GM21423 (cell line): ENCODE data around the gene IFIT3.

ENCODE experiments used
- ATAC-seq: cut with Tn5 transposase; IDR thresholded peaks from one replicate; pipeline ENCODE4 v1.9.1; 2021; ENCODE audit warnings: mild to moderate bottlenecking, moderate library complexity; ENCODE audit not compliant: unreplicated experiment

The IFIT3 gene

DNA sequence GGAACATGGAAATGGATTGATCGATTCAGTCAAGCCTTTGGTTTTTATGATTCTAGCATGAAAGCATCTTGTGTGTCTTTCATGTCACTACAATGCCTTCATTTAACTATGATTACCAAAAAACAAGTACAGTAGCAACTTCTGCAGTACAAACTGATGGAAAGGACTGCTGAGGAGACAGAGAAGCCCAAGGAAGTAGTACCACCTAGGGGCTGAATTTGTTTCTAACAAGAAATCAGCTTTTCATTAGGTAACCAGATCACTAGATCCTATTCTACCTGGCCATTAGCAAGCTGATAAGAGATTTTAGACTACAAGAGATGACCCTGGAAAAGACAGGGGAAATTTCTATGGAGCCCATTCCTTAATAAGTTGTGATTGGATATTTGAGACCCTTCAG lies 61.5 kb downstream of the IFIT3 start:
- ATAC-seq = no peak
